ENCODE data around the gene GIMAP8. TPM values are rescaled to one million over a fixed set of nuclear protein-coding genes. Genes with fewer than 3 reads are reported as not detected.

GIMAP8 gene
- 28.3 TPM for total RNA-seq

- no peaks in the 10 kb centered on the region for H3K36me3 ChIP-seq
Observed at GRCh38 chr7:150450491-150451001, at the start of gene GIMAP8. TSS of gene GIMAP8 (plus strand) at chr7:150450630. CDS start at chr7:150466699, 16,069 bp downstream.

DNA sequence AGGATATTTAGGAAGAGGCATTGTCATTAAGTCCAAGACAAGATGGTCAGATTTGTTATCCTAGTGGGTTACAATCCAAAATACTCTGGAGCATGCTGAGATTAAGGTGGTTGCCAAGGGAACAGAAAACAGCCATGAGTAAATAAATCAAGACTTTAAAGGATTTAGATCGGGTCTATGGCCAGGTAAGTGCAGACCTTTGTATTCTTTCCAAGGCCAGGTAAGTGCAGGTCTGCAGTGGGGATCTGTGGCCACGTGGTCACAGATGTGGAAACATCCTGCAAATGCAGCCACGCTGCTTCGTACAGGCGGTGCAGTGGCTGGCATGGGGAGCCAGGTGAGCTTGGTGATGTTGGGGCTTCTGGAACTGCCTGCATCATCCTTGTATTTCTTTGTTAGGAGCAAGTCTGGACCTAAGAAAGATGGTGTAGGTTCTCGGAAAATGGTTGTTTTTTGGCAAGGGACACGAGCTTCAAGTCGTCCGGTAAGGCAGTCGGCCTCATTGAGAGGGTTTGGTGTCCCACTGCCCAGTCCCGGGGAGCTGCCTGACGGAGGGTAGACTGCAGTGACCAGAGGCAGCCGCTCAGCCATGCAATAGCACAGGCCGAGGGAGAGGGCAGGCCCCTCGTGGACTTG is 49.5 kb upstream of the GIMAP8 start:
- DNase-seq (ENCODE audit: low spot score in 2 of 2) = peak in 1 of 2 donors; percentile 24
- H3K4me1 ChIP-seq = peaks cover 0 to 10% of the 10 kb centered on the region in 2 donors
- no peak for TF ChIP-seq CTCF (IDR thresholded peaks at IDR 0.05)
- no peak overlapping the region for H3K4me3 ChIP-seq
- no peaks in the 10 kb centered on the region for H3K27me3 ChIP-seq
- H3K36me3 ChIP-seq = peaks cover 6 to 13% of the 10 kb centered on the region in 2 donors
- H3K27ac ChIP-seq = no peak overlapping the region
- H3K9me3 ChIP-seq = no peaks in the 10 kb centered on the region
- intact Hi-C loops (cut with DNase I) = loop anchor here (10.0 kb wide), 2 partner anchors 526 to 776 kb away; partner anchors contain the start of gene ATP6V0E2

More at GRCh38 chr7:150450491-150451001, at the start of gene GIMAP8:
- Histone ChIP-seq H3K27ac (peak within 1 kb of the TSS in 1 of 2 donors; percentile 36), H3K4me3 (peak within 1 kb of the TSS in 1 of 2 donors; percentile 56), H3K4me1 (no peaks in the 10 kb centered on the region), H3K27me3 (no peaks in the 10 kb centered on the region), H3K9me3 (no peaks in the 10 kb centered on the region)
- TF ChIP-seq CTCF (IDR thresholded peaks at IDR 0.05) = no peak
- peak in 1 of 2 donors; percentile 76 for DNase-seq (ENCODE audit: low spot score in 2 of 2)
- intact Hi-C loops (cut with DNase I) = no loop called here

DNA sequence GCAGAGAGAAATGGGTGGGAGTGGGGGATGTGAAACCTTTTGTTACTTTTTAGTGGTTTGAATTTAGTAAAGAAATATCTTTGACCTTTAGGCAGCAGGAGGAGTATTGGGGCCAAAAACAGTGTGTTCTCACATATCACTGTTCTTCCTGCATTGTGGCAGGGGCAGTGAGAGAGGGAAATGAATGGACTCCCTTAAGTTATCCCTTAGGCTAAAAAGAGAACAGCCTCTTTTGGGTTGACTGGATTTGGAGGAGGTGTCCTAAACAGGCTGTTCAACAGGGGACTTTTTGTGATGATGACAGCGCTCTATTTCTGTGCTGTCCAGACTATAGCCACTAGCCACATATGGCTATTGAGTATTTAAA is 49.0 kb upstream of the GIMAP8 start:
- Histone ChIP-seq H3K9me3 (no peaks in the 10 kb centered on the region), H3K27me3 (no peaks in the 10 kb centered on the region), H3K27ac (no peak overlapping the region), H3K4me1 (peaks cover 2 to 12% of the 10 kb centered on the region in 2 donors), H3K36me3 (peaks cover 6 to 11% of the 10 kb centered on the region in 2 donors), H3K4me3 (no peak overlapping the region)
- intact Hi-C loops (cut with DNase I) = loop anchor here (10.0 kb wide), 2 partner anchors 527 to 777 kb away; partner anchors contain the start of gene ATP6V0E2
- no peak for TF ChIP-seq CTCF (IDR thresholded peaks at IDR 0.05)
- peak in 1 of 2 donors; percentile 1 for DNase-seq (ENCODE audit: low spot score in 2 of 2)

DNA sequence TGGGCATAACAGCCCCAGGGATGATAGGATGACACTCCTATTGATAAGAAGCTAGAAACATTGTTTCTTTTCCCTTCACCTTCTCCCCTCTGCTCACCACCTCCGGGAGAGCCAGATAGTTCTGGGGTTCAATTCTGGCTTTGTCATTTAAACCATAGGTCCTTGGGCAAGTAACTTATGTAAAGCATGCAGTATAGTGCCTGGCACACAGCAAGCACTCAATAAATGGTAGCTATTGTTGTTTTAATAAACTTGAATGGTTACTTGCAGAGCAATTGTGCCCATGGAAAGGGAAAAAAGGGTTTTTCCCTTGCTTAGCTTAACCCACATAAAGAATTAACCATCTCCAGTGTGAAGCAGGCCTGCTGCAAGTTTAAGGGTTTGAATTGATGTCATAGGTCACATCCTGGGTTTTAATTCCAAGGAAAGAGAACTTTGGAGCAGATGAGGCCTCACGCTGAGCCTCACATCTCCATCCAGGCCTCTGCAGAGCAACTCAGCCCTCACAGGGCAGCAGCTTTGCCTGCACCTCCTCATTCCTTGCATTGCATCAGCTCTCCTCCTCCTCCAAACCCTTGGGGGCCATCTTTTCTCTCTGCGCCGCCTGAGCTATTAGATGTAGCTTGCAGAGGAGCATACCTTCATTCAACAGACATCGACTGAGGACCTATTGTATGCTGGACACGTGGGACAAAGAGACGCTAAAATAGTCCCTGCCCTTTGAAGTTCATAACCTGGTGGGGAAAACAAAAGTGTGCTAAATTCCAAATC is 48.4 kb upstream of the GIMAP8 start:
- Histone ChIP-seq H3K27me3 (no peaks in the 10 kb centered on the region), H3K4me3 (no peak overlapping the region), H3K27ac (no peak overlapping the region), H3K9me3 (no peaks in the 10 kb centered on the region), H3K4me1 (peaks cover 2 to 15% of the 10 kb centered on the region in 2 donors), H3K36me3 (peaks cover 6% of the 10 kb centered on the region in 2 donors)
- peak in 1 of 2 donors; percentile 33 for DNase-seq (ENCODE audit: low spot score in 2 of 2)
- TF ChIP-seq CTCF (IDR thresholded peaks at IDR 0.05) = no peak
- intact Hi-C loops (cut with DNase I) = loop anchor here (10.0 kb wide), 2 partner anchors 527 to 777 kb away; partner anchors contain the start of gene ATP6V0E2

- Histone ChIP-seq H3K27ac (no peak overlapping the region), H3K27me3 (no peaks in the 10 kb centered on the region), H3K4me3 (no peak overlapping the region), H3K4me1 (peaks cover 2 to 15% of the 10 kb centered on the region in 2 donors), H3K36me3 (peaks cover 2 to 4% of the 10 kb centered on the region in 2 donors), H3K9me3 (no peaks in the 10 kb centered on the region)
- intact Hi-C loops (cut with DNase I) = loop anchor here (10.0 kb wide), 2 partner anchors 528 to 778 kb away; partner anchors contain the start of gene ATP6V0E2
- TF ChIP-seq CTCF (IDR thresholded peaks at IDR 0.05) = no peak
- DNase-seq (ENCODE audit: low spot score in 2 of 2) = peak in 1 of 2 donors; percentile 54
Observed at GRCh38 chr7:150402671-150403321, 47.6 kb upstream of the GIMAP8 start.
